MM.1S (cell line): ENCODE results near the gene TNF.

Experiments
- DNase-seq: peaks from one replicate; pipeline ENCODE4 v3.0.0-alpha.2; 2015
- H2AFZ ChIP-seq: fragments of 300-600 bp; sonication (generic); 2 replicates; pipeline ENCODE4 v1.6.0; 2016; ENCODE audit warnings: antibody characterized with exemption, low read length
- H3F3A ChIP-seq: fragments of 300-600 bp; sonication (generic); 2 replicates; pipeline ENCODE4 v1.6.1; 2016; ENCODE audit warnings: mild to moderate bottlenecking, antibody characterized with exemption, low read length, moderate library complexity, mixed read lengths; ENCODE audit not compliant: insufficient read depth
- H3K27ac ChIP-seq: fragments of 300-600 bp; sonication (generic); 2 replicates; pipeline ENCODE4 v1.5.1; 2016; ENCODE audit warnings: mild to moderate bottlenecking, low read length
- H3K27me3 ChIP-seq: fragments of 300-600 bp; sonication (generic); replicated peaks from 2 replicates; pipeline ENCODE4 v1.6.0; 2016; ENCODE audit warnings: low read length; ENCODE audit not compliant: insufficient read depth
- H3K36me3 ChIP-seq: fragments of 300-600 bp; sonication (generic); replicated peaks from 2 replicates; pipeline ENCODE4 v1.6.1; 2016; ENCODE audit warnings: mild to moderate bottlenecking, low read length, mixed read lengths; ENCODE audit not compliant: insufficient read depth
- H3K4me1 ChIP-seq: fragments of 300-600 bp; sonication (generic); 2 replicates; pipeline ENCODE4 v1.6.1; 2016; ENCODE audit warnings: low read length, mixed read lengths
- H3K4me2 ChIP-seq: fragments of 300-600 bp; sonication (generic); 2 replicates; pipeline ENCODE4 v1.6.0; 2016; ENCODE audit warnings: low read depth, low read length
- H3K4me3 ChIP-seq: fragments of 300-600 bp; sonication (generic); 2 replicates; pipeline ENCODE4 v1.5.1; 2016; ENCODE audit warnings: low read length, mixed read lengths
- H3K79me2 ChIP-seq: fragments of 300-600 bp; sonication (generic); 2 replicates; pipeline ENCODE4 v1.6.1; 2016; ENCODE audit warnings: mixed run types, low read length, mixed read lengths
- H3K9ac ChIP-seq: fragments of 300-600 bp; sonication (generic); 2 replicates; pipeline ENCODE4 v1.6.1; 2016; ENCODE audit warnings: low read length, mixed read lengths
- H3K9me2 ChIP-seq: fragments of 300-600 bp; sonication (generic); replicated peaks from 2 replicates; pipeline ENCODE4 v1.6.1; 2016; ENCODE audit warnings: mild to moderate bottlenecking, low read length, mixed read lengths; ENCODE audit not compliant: insufficient read depth
- H3K9me3 ChIP-seq: fragments of 300-600 bp; sonication (generic); replicated peaks from 2 replicates; pipeline ENCODE4 v1.6.1; 2016; ENCODE audit warnings: mild to moderate bottlenecking, low read length, mixed read lengths; ENCODE audit not compliant: insufficient read depth
- H4K20me1 ChIP-seq: fragments of 300-600 bp; sonication (generic); 2 replicates; pipeline ENCODE4 v1.6.1; 2016; ENCODE audit warnings: mild to moderate bottlenecking, low read length, moderate library complexity, mixed read lengths; ENCODE audit not compliant: insufficient read depth
- EZH2 ChIP-seq: fragments of 300-600 bp; sonication (generic); optimal IDR thresholded peaks from 2 replicates; pipeline ENCODE3; 2017; ENCODE audit warnings: low read depth, mild to moderate bottlenecking, antibody characterized with exemption, low read length, mixed read lengths
- EZH2phosphoT487 ChIP-seq: fragments of 300-600 bp; sonication (generic); IDR thresholded peaks from 2 replicates; pipeline ENCODE4 v1.6.1; 2018; ENCODE audit warnings: antibody characterized with exemption, low read length
- TF ChIP-seq, protein P1 (sequence below): fragments of 300-600 bp; sonication (generic); IDR thresholded peaks from 2 replicates; pipeline ENCODE4 v1.5.1; 2016; ENCODE audit warnings: antibody characterized with exemption, low read length, mixed read lengths

Gene TNF

GRCh38 chr6:31533455-31533841 is 41.9 kb upstream of the TNF start:
- H4K20me1 ChIP-seq: peaks cover 24% of the 10 kb centered on the region
- H3K79me2 ChIP-seq: peaks cover 47% of the 10 kb centered on the region
- no peak overlapping the region for H3K9ac ChIP-seq

GRCh38 chr6:31534011-31534410 is 41.4 kb upstream of the TNF start:
- Histone ChIP-seq H2AFZ (no peak overlapping the region), H3K79me2 (peaks cover 53% of the 10 kb centered on the region), H3K9ac (no peak overlapping the region), H3K4me1 (peaks cover 8% of the 10 kb centered on the region; the same call in 1 of the 2 replicates), H3K4me2 (no peak overlapping the region), H3K9me2 (no peaks in the 10 kb centered on the region), H3K4me3 (no peak overlapping the region), H4K20me1 (peaks cover 29% of the 10 kb centered on the region), H3K27me3 (no peaks in the 10 kb centered on the region), H3K27ac (no peak overlapping the region), H3F3A (peaks cover 23% of the 10 kb centered on the region), H3K36me3 (peaks cover 11% of the 10 kb centered on the region), H3K9me3 (no peaks in the 10 kb centered on the region)
- TF ChIP-seq EZH2phosphoT487: no peak
- no peak for TF ChIP-seq EZH2
- TF ChIP-seq, protein P1, sequence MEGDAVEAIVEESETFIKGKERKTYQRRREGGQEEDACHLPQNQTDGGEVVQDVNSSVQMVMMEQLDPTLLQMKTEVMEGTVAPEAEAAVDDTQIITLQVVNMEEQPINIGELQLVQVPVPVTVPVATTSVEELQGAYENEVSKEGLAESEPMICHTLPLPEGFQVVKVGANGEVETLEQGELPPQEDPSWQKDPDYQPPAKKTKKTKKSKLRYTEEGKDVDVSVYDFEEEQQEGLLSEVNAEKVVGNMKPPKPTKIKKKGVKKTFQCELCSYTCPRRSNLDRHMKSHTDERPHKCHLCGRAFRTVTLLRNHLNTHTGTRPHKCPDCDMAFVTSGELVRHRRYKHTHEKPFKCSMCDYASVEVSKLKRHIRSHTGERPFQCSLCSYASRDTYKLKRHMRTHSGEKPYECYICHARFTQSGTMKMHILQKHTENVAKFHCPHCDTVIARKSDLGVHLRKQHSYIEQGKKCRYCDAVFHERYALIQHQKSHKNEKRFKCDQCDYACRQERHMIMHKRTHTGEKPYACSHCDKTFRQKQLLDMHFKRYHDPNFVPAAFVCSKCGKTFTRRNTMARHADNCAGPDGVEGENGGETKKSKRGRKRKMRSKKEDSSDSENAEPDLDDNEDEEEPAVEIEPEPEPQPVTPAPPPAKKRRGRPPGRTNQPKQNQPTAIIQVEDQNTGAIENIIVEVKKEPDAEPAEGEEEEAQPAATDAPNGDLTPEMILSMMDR: no peak
- DNase-seq: no peak

More at GRCh38 chr6:31533455-31533841, 41.9 kb upstream of the TNF start:
- H3K27me3 ChIP-seq: no peaks in the 10 kb centered on the region
- no peak overlapping the region for H3K27ac ChIP-seq
- no peak overlapping the region for H3K4me2 ChIP-seq
- DNase-seq: no peak
- H3K4me3 ChIP-seq: no peak overlapping the region
- peaks cover 23% of the 10 kb centered on the region for H3F3A ChIP-seq
- no peaks in the 10 kb centered on the region for H3K9me2 ChIP-seq
- peaks cover 2% of the 10 kb centered on the region; the same call in 1 of the 2 replicates for H3K4me1 ChIP-seq
- H3K36me3 ChIP-seq: peaks cover 10% of the 10 kb centered on the region
- TF ChIP-seq, protein P1: no peak
- no peak for TF ChIP-seq EZH2phosphoT487
- TF ChIP-seq EZH2: no peak
- H2AFZ ChIP-seq: no peak overlapping the region
- no peaks in the 10 kb centered on the region for H3K9me3 ChIP-seq

DNA sequence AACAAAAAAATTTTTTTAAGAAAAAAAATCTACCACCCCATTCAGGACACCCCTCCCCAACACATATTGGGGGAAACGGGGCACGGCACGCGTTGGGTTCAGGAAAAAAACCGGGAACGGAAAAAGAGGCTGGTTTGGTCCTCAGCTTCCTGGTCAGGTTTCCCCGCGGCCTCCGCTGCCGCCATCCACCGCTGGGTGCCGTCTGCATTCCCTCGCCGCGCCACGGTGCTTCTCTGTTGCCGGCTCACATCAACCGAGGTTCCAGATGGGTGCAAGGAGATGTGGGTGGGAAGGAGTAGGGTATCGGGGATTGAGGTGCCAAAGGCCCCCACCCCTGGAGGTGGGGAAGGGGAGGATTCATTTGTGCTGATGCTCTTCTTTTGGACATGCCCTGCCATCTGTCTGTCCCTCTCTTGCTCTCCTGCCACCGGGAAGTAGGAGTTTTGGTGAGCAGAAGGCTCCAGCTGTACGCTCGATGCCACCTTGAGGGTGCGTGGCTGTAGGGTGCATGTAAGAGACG is 40.8 kb upstream of the TNF start:
- Histone ChIP-seq H3K27ac (no peak overlapping the region), H3K4me1 (peaks cover 14% of the 10 kb centered on the region), H3K9me3 (no peaks in the 10 kb centered on the region), H3K4me3 (no peak overlapping the region), H3K4me2 (no peak overlapping the region), H3F3A (peaks cover 20% of the 10 kb centered on the region), H3K9me2 (no peaks in the 10 kb centered on the region), H4K20me1 (peaks cover 35% of the 10 kb centered on the region), H3K27me3 (no peaks in the 10 kb centered on the region), H2AFZ (no peak overlapping the region), H3K36me3 (peaks cover 12% of the 10 kb centered on the region), H3K9ac (no peak overlapping the region), H3K79me2 (peaks cover 58% of the 10 kb centered on the region)
- TF ChIP-seq EZH2phosphoT487 (no peak), EZH2 (no peak)
- TF ChIP-seq, protein P1: no peak
- DNase-seq: no peak
